Measurements from ENCODE around the gene PITRM1.

GRCh38 chr10:3106928-3107425 is 65.6 kb downstream of the PITRM1 start:
- TF ChIP-seq, protein P1, sequence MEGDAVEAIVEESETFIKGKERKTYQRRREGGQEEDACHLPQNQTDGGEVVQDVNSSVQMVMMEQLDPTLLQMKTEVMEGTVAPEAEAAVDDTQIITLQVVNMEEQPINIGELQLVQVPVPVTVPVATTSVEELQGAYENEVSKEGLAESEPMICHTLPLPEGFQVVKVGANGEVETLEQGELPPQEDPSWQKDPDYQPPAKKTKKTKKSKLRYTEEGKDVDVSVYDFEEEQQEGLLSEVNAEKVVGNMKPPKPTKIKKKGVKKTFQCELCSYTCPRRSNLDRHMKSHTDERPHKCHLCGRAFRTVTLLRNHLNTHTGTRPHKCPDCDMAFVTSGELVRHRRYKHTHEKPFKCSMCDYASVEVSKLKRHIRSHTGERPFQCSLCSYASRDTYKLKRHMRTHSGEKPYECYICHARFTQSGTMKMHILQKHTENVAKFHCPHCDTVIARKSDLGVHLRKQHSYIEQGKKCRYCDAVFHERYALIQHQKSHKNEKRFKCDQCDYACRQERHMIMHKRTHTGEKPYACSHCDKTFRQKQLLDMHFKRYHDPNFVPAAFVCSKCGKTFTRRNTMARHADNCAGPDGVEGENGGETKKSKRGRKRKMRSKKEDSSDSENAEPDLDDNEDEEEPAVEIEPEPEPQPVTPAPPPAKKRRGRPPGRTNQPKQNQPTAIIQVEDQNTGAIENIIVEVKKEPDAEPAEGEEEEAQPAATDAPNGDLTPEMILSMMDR (conservative IDR thresholded peaks at IDR 0.05; ENCODE audit: low read length) = no peak
- no peak for TF ChIP-seq EZH2phosphoT487 (IDR thresholded peaks at IDR 0.05; ENCODE audit: borderline replicate concordance, low read depth, low read length)
